ENCODE data around the gene RAD23B. TPM values are rescaled to one million over a fixed set of nuclear protein-coding genes. Genes with fewer than 3 reads are reported as not detected.

The RAD23B gene
- total and polyA plus RNA-seq, 8 donors, result 19.3 to 86.8 (median 53.9) TPM

GRCh38 chr9:107314763-107315162, 31.7 kb downstream of the RAD23B start:
- Histone ChIP-seq H3K9me3 (no peaks in the 10 kb centered on the region), H3K4me1 (peaks cover 0 to 23% (median 4%) of the 10 kb centered on the region in 4 donors), H3K4me3 (no peak overlapping the region), H3K27ac (no peak overlapping the region), H3K27me3 (no peaks in the 10 kb centered on the region), H3K36me3 (peaks cover 6 to 75% (median 70%) of the 10 kb centered on the region in 4 donors)
- DNase-seq, result no peak
- 95 to 100% (median 98%) methylated on average over 1 of the region's 1 CpG for WGBS, 5 donors
- intact Hi-C loops (cut with DNase I; ENCODE audit: low total_unique reads), result no loop called here
- TF ChIP-seq POLR2A (IDR thresholded peaks at IDR 0.05) (no peak), EP300 (IDR thresholded peaks at IDR 0.05) (no peak), POLR2AphosphoS5 (IDR thresholded peaks at IDR 0.05) (no peak), CTCF (IDR thresholded peaks at IDR 0.05) (no peak)

GRCh38 chr9:107316795-107317661, 33.9 kb downstream of the RAD23B start:
- H3K4me1 ChIP-seq, result peaks cover 0 to 21% (median 4%) of the 10 kb centered on the region in 4 donors
- 84 to 90% (median 86%) methylated on average over 5 of the region's 5 CpGs for WGBS, 5 donors
- TF ChIP-seq CTCF (IDR thresholded peaks at IDR 0.05) (no peak), EP300 (IDR thresholded peaks at IDR 0.05) (no peak), POLR2A (IDR thresholded peaks at IDR 0.05) (no peak), POLR2AphosphoS5 (IDR thresholded peaks at IDR 0.05) (no peak)
- DNase-seq, result no peak
- no peaks in the 10 kb centered on the region for H3K9me3 ChIP-seq
- no peaks in the 10 kb centered on the region for H3K27me3 ChIP-seq
- intact Hi-C loops (cut with DNase I; ENCODE audit: low total_unique reads), result no loop called here
- H3K36me3 ChIP-seq, result peaks cover 10 to 85% (median 73%) of the 10 kb centered on the region in 4 donors
- H3K27ac ChIP-seq, result no peak overlapping the region
- H3K4me3 ChIP-seq, result no peak overlapping the region

GRCh38 chr9:107322643-107323042, 39.6 kb downstream of the RAD23B start:
- Histone ChIP-seq H3K27me3 (no peaks in the 10 kb centered on the region), H3K36me3 (peaks cover 33 to 90% (median 84%) of the 10 kb centered on the region in 4 donors), H3K4me1 (peaks cover 0 to 13% (median 0%) of the 10 kb centered on the region in 4 donors), H3K4me3 (no peak overlapping the region), H3K9me3 (peaks cover 0 to 5% (median 0%) of the 10 kb centered on the region in 4 donors), H3K27ac (no peak overlapping the region)
- intact Hi-C loops (cut with DNase I; ENCODE audit: low total_unique reads), result no loop called here
- DNase-seq, result no peak
- TF ChIP-seq POLR2AphosphoS5 (IDR thresholded peaks at IDR 0.05) (no peak), POLR2A (IDR thresholded peaks at IDR 0.05) (no peak), EP300 (IDR thresholded peaks at IDR 0.05) (no peak), CTCF (IDR thresholded peaks at IDR 0.05) (no peak)
- WGBS, 5 donors, result 86 to 93% (median 91%) methylated on average over 5 of the region's 5 CpGs

- no peak for DNase-seq
- H3K4me1 ChIP-seq, result peaks cover 0 to 11% (median 0%) of the 10 kb centered on the region in 4 donors
- TF ChIP-seq POLR2AphosphoS5 (IDR thresholded peaks at IDR 0.05) (no peak), CTCF (IDR thresholded peaks at IDR 0.05) (no peak), EP300 (IDR thresholded peaks at IDR 0.05) (no peak), POLR2A (IDR thresholded peaks at IDR 0.05) (no peak)
- intact Hi-C loops (cut with DNase I; ENCODE audit: low total_unique reads), result no loop called here
- H3K36me3 ChIP-seq, result peaks cover 33 to 87% (median 82%) of the 10 kb centered on the region in 4 donors
- WGBS, 5 donors, result 77 to 81% (median 80%) methylated on average over 4 of the region's 4 CpGs
- H3K9me3 ChIP-seq, result peaks cover 0 to 5% (median 0%) of the 10 kb centered on the region in 4 donors
- H3K27me3 ChIP-seq, result no peaks in the 10 kb centered on the region
- no peak overlapping the region for H3K27ac ChIP-seq
- H3K4me3 ChIP-seq, result no peak overlapping the region
Observed at GRCh38 chr9:107323836-107324585, 40.9 kb downstream of the RAD23B start.

All from stomach (tissue), 9 donors.